GM19193 (cell line): ENCODE data around the gene PAPSS2.

Experiments used
- POLR2A ChIP-seq: IDR thresholded peaks from 4 replicates; pipeline ENCODE4 v1.6.1; 2011; ENCODE audit not compliant: insufficient read depth, insufficient read length; ENCODE audit errors: extremely low read depth

PAPSS2 gene

DNA sequence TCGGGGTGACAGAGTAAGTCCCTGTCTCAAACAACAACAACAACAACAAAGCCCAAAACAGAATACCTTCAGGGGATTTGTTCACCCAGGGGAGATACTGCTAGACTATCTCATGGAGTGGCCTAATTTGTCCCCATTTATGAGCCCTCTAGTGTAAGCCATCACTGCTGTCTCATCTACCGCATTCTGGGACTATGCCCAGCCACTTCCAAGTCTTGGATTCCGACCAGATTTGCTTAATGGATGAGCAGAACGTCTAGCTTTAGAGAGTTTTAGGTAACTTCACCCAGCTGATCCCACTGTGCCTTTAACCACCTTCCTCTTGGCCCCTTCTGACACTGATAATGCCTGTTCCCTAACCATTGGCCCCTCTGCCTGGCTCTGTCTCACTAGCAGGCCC, 47.1 kb downstream of the PAPSS2 start:
- TF ChIP-seq POLR2A: no peak

DNA sequence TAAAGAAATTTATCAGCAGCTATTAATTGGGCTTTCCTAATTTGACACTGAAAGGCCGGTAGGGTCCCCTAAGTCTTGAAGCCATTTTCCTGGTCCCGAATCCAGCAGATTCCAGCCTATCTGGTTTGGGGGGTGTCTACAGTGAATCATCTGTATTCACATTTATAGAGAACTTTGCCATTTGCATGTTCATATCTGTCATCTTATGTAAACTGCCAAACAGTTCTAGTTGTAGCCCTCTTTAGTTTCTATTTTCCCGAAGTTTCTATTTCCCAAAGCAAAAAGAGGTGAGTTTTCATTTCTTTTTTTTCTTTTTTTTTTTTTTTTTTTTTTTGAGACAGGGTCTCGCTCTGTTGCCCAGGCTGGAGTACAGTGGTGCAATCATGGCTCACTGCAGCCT, 47.6 kb downstream of the PAPSS2 start:
- TF ChIP-seq POLR2A: no peak

DNA sequence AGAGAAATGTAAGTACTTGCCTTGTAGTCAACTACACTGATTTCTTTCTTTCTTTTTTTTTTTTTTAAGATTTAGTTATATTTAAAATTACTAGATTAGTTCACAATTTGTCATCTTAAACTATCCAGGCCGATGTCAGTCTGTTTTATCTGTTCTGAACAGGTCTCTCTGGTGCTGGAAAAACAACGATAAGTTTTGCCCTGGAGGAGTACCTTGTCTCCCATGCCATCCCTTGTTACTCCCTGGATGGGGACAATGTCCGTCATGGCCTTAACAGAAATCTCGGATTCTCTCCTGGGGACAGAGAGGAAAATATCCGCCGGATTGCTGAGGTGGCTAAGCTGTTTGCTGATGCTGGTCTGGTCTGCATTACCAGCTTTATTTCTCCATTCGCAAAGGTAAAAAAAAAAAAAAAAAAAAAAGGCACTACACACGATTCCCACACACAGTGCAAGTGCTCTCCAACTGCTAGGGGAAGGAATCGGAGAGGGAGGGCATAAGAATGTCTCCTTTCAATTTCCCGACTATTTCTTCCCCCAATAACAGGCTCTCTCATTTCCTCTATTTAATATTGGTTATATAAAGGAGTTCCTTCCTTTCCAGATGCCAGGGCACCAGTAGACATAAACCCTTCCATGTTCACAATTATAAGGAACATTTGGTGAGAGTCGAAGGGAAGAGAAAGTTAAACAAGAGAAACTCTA, 53.4 kb downstream of the PAPSS2 start:
- no peak for TF ChIP-seq POLR2A

DNA sequence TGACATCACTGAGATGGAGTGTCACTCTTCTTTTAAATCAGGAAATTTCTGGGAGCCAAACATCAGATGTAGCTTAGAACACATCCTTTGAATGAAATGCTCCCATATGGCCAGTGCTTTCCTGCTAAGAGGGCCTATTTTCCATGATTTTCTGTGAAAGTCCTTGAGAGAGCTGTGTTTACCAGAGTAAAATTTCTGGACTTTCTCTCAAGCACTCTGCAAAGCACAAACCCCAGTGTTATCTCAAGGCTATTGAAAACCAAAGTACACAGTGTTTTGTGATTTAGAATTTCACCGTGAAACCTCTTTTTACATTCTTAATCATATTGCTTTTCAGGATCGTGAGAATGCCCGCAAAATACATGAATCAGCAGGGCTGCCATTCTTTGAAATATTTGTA, 54.0 kb downstream of the PAPSS2 start:
- no peak for TF ChIP-seq POLR2A

DNA sequence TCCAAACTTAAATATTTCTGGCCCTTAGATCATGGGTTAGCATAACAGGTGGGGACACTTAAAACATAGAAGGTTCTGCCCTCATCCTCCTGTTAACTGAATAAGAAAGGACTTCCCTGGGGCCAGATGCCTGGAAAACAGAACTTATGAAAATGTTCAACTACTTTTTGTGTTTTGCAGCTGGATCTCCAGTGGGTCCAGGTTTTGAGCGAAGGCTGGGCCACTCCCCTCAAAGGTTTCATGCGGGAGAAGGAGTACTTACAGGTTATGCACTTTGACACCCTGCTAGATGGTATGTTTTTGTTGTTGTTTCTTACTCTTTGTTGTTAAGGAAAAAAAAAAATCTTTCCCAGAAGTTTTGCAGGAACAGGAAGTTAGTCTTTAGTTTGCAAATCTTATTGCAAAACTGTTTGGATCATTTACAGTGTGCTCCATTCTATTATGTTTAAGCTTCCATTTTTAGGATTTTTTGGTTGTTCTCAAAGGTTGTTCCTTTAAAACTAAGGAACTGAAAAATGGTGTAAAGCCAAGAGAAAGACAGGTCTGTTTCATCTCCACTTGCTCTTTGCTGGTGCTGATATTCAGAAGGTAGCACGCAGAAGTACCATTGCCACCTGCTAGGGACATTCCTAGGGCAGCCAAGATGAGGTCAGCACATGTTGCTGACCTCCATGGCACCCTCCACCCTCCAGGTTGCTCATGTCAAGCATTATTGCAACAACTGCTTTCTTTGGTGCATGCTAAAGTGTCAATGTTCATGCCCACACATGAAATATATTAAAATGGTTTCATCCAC, 56.1 kb downstream of the PAPSS2 start:
- no peak for TF ChIP-seq POLR2A

DNA sequence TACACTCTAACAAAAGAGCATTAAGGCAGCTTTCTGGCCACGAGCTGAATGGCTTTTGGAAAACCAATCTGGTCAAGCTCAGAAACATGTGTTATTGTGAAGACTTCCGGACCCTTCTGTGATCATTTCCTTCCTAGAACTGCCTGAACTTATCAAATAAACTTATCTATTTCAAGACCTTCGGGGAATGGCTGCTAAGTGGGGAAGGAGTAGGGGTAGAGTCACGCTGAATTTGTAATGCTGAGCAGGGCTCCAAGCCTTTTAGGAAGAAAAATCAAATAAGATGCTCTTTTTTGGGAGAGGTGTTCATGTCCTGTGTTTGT, 56.6 kb downstream of the PAPSS2 start:
- no peak for TF ChIP-seq POLR2A

DNA sequence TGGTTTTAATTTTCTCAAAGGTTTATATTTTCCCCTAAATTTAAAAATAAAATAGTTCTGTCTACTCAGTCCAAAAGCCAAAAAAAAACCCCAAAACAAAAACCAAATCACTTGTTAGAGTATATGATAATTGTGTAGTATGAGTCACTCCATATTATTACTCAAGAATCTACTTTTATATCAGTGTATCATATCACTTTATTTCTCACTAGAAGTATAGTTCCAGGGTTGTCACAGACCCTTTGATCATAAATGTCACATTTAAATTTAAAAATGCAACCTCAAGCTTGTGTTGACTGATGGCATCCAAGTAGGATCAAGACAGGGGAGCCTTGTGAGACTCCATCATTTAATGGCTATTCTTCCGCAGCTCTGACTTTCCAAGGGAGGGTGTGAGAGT, 61.0 kb downstream of the PAPSS2 start:
- no peak for TF ChIP-seq POLR2A

DNA sequence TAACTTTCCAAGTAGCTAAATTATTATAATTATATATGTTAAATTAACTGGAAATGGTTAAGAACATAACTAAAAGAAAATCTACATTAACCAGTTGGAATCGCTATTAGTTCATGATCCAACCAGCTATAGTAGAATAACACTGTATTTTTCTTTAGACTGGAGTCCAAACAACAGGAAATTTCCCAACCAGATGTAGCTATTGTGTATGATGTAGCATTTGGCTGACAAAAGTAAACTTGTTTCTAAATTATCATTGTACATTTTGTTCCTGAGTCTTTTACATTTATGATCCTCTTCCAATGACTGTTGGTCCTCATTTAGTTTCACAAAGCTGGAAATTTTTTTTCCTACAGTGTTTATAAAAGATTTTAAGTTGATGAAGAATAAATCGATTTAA, 62.1 kb downstream of the PAPSS2 start:
- no peak for TF ChIP-seq POLR2A

DNA sequence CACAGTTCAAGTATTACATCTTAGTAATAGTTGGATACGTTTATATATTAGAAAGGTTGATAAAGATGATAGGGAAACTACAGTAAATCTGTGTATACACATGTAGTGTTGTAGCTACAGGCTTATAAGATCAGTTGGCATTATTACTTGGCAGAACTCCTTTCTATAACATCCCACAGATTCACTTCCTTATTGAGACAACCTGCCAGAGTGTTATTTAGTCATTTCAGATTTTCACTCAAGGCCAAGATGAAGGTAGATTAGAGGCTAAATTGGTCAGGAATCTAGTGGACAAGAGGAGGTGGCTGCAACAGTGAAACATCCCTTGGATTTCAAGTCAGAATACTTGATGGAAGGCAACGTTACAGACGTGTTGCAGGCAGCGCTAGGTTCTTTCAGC, 63.0 kb downstream of the PAPSS2 start:
- TF ChIP-seq POLR2A: no peak

DNA sequence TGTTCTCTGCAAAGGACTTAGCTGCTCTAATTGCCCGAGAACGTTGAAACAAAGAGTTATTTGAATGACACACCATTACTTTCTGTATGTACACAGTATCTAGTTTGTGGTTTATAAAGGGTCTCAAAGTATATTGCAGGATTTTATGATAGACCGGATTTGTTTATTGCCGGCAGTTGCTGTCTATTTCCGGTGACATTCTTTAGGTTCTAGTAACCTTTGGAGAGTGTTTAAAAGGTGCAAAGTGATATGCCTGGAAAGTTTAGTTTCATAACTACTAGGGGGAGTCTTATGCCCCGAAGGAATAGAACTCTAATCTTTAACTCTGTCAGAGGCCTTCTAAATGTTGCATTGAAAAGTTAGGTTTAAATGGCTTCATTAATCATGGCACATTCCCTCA, 63.8 kb downstream of the PAPSS2 start:
- no peak for TF ChIP-seq POLR2A

DNA sequence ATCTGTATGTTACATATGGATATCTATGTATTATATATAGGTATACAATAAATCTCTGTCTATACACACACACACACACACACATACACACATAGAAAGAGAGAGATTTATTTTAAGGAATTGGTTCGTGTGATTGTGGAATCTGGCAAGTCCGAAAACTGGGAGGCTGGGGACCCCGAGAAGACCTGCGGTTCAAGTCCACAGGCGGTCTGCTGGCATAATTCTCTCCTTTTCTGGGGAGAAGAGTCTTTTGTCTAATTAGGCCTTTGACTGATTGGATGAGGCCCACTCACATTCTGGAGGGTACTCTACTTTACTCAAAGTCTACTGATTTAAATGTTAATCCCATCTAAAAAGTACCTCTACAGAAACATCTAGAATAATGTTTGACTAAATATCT, 65.1 kb downstream of the PAPSS2 start:
- TF ChIP-seq POLR2A: no peak

DNA sequence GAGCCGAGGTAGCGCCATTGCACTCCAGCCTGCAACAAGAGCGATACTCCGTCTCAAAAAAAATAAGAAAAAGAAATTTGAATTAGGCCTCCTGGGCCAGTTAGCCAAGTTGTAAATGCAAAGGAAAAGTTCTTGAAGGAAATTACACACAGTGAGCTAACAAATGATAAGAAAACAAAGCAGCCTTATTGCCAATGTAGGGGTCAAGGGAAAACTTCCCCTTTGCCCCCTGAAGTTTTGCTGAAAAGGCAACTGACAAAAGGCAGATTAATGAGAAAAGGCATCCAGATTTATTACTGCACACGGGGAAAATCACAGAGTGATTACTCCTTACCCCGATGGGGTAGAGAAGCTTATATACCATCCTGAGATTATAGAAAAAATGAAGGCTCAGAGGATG, 70.3 kb downstream of the PAPSS2 start:
- TF ChIP-seq POLR2A: no peak

DNA sequence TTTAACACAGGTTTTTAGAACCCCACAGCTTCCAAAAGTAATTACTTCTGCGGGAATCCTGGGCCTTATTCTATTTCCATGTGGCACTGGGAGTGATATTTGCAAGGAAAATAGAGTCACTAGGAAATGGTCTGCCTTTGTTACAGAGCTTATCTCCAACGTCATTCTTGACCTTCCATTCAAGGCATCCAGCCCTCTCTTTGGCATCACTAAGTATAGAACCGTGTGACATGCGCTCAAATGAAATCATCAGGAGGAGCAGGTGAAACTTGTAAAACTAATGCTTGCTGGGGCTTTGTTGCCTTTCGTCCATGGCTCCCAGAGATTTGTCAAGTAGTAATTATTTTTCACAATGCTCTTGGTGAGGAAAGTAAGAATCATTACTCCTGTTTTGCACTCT, 73.4 kb downstream of the PAPSS2 start:
- TF ChIP-seq POLR2A: no peak

DNA sequence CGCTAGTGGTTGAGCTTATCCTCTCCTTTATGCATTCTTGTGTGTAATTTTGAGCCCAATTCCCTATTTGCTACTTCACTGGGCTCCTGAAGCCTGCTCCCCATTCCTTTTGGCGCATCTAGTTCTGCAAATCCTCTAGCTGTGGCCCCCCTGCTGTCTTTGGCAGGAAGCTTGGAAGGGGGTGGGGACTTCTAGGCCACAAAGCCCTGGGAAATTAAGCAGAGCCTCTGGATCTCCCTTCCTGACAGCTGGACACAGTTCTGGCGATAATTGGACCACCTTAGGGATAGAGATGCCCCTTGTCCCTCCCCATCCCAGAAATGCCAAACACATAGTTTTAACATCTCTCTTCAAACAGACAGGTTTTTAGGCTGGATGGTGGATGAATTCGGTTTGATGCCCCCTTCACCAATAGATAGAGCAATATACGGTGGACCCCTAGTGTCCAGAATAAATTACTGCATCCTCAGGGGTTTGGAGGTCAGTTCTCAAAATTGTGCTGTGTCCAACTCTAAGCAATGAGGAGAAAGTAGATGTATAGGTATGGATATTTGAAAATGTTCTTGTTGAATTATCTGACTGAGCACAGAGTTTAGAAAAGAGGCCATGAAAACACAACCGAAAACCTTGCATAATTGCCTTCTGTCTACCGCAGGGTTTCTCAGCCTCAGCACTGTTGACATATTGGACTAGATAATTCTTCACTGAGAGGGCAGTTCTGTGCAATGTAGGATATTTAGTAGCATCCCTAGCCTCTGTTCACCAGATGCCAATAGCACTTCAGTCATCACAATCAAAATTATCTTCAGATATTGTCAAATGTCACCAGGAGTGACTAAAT, 75.5 kb downstream of the PAPSS2 start:
- no peak for TF ChIP-seq POLR2A

DNA sequence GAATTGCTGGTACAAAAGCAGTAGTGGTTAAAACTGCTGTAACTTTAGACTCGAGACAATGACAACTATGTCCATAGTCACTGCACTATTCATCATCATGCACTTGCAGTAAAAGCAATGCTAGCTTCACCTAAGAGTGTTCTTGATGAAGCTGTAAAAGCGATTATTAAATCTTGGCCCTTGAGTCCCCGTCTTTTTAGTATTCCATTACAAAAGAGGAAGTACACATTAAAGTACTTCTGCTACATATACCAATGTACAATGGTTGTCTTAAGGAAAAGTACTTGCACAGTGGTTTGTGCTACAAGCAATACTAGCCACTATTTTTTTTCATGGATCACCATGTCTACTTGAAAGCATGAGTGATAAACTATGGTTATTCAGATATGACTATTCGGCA, 80.0 kb downstream of the PAPSS2 start:
- TF ChIP-seq POLR2A: no peak

DNA sequence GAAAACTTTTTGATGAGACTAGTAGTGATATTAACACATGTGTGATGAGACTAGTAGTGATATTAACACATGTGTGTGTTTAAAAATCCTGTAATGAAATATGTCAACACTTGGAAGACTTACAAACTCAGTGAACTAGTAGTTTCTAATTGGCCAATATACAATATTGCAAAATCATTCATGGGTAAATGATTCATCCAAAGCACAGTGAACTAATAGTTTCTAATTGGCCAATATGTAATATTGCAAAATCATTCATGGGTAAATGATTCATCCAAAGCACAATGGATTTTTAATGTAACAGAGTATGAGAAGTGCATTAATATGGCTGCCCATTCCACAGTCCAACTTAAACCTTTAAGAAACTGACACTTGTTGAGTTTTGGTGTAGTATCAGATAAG, 80.6 kb downstream of the PAPSS2 start:
- TF ChIP-seq POLR2A: no peak

DNA sequence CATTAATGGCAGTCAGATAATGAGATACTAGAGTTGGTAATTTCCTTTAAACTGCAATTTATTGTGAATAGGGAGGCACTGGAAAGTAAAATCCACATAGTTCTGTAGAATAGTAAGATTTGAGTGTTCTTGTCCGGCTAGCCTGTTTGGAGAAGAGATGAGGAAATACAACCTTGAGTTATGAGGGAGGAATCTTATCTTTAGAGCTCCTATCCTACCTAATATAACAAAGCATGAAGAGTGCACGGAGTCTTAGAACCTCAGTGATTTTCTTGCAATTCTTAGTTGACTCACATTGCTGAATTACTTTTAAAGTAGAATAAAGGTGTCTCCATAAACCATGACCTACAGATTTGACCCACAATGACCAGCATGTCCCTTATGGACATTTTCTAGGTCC, 84.9 kb downstream of the PAPSS2 start:
- TF ChIP-seq POLR2A: no peak

DNA sequence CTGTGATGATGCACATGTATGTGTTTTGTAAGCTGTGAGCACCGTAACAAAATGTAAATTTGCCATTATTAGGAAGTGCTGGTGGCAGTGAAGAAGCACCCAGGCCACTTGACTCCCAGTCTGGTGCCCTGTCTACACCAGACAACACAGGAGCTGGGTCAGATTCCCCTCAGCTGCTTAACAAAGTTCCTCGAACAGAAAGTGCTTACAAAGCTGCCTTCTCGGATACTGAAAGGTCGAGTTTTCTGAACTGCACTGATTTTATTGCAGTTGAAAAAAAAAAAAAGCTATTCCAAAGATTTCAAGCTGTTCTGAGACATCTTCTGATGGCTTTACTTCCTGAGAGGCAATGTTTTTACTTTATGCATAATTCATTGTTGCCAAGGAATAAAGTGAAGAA, 87.2 kb downstream of the PAPSS2 start:
- no peak for TF ChIP-seq POLR2A
